ENCODE results near the gene STAP2.

DNA sequence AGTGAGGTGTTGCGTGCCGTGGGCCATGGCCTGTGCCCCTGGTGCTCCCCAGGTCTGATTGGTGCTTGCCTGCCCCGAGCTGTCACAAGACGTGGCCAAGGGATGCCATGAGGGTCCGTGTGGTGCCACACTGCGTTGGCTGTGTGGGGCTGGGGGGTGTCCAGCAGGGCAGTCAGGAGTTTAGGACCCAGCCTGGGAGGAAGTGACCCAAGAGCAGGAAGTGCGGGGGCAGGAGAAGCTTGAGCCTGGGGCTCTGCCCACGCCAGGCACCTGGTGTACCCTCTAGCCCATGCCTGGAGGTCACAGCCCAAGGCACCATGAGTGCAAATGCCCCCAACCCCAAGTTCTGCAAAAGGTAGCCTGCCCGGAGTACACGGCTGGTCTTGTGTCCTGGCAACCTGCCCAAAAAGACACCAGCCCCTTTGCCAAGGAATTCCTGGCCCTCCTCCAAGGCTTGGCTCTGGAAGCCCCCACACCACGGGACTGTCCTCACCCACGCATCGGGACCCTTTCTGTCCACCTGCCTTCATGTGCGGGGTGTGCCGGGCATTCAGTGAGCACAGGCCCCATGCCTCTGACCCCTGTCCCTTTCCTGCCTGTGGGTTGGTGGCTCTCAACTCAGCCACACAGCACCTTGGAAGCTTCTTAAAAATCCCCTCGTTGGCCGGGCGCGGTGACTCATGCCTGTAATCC lies 29.6 kb upstream of the STAP2 start:
- no peak for TF ChIP-seq CTCF (optimal IDR thresholded peaks at IDR 0.05 in 1 of 3, IDR thresholded peaks at IDR 0.05 in 1 of 3, conservative IDR thresholded peaks at IDR 0.05 in 1 of 3; ENCODE audit: extremely low read depth in 1 of 3, insufficient read depth in 2 of 3, low read length in 3 of 3)
- no peak for TF ChIP-seq EZH2 (IDR thresholded peaks at IDR 0.05; ENCODE audit: low read length)
